HepG2 (cell line): ENCODE measurements around the gene TGFBRAP1. TPM values are rescaled to one million over a fixed set of nuclear protein-coding genes. Genes with fewer than 3 reads are reported as not detected.

Source experiments
- FOXK1 ChIP-seq: sonication (generic); formaldehyde crosslinking; IDR thresholded peaks from 2 replicates; pipeline ENCODE4 v1.4.0; 2020; ENCODE audit warnings: low read depth, missing genetic modification reagents, borderline replicate concordance
- NONO ChIP-seq, 2 experiments: fragments of 450-650 bp in 1 of 2; sonication (generic) in 1 of 2; formaldehyde crosslinking in 1 of 2; IDR thresholded peaks in 1 of 2; conservative IDR thresholded peaks in 1 of 2; 2 replicates each; pipeline versions ENCODE4 v1.6.1 to v1.8.0; 2017 to 2022; ENCODE audit warnings: mild to moderate bottlenecking in 1 of 2, missing genetic modification reagents in 1 of 2, moderate library complexity in 1 of 2
- RORA ChIP-seq: sonication (generic); formaldehyde crosslinking; IDR thresholded peaks from 2 replicates; pipeline ENCODE4 v1.5.0; 2020; ENCODE audit warnings: mild to moderate bottlenecking, missing genetic modification reagents, moderate library complexity
- ZBTB3 ChIP-seq: sonication (generic); formaldehyde crosslinking; IDR thresholded peaks from 2 replicates; pipeline ENCODE4 v1.4.0; 2020; ENCODE audit warnings: low read depth, mild to moderate bottlenecking, moderate library complexity, missing genetic modification reagents, borderline replicate concordance
- ZNF230 ChIP-seq: sonication (generic); formaldehyde crosslinking; IDR thresholded peaks from 2 replicates; pipeline ENCODE4 v1.4.0; 2020; ENCODE audit warnings: mild to moderate bottlenecking, missing genetic modification reagents
- ZSCAN21 ChIP-seq: sonication (generic); formaldehyde crosslinking; IDR thresholded peaks from 2 replicates; pipeline ENCODE4 v1.8.0; 2022; ENCODE audit warnings: mild to moderate bottlenecking, missing genetic modification reagents, moderate library complexity, borderline replicate concordance
- polyA plus RNA-seq, 8 experiments: library from polyadenylated mRNA; depleted of rRNA in 3 of 8; stranded (reverse) in 7 of 8; unstranded in 1 of 8; fragments of >200 nt; fragmentation: Illumina TruSeq in 4 of 8; extraction: Trizol in 4 of 8; gene quantifications; 2 replicates each; pipeline versions ENCODE4 v1.2.1 to v1.2.3, GENCODE V29; 2011 to 2016; ENCODE audit warnings: low read depth in 4 of 8, missing spikeins in 1 of 8, mixed read lengths in 1 of 8; ENCODE audit not compliant: insufficient read depth in 1 of 8
- total RNA-seq, 5 experiments: library from RNA; depleted of rRNA; stranded (reverse); fragments of >200 nt; fragmentation: Illumina TruSeq; extraction: Trizol; gene quantifications; 2 replicates each; pipeline ENCODE4 v1.2.3, GENCODE V29; 2016; ENCODE audit warnings: low read depth in 1 of 5
- TF ChIP-seq, protein P1 (sequence below): sonication (generic); formaldehyde crosslinking; IDR thresholded peaks from 2 replicates; pipeline ENCODE4 v1.4.0; 2020; ENCODE audit warnings: mild to moderate bottlenecking, missing genetic modification reagents
- TF ChIP-seq, protein P2 (sequence below): sonication (generic); formaldehyde crosslinking; IDR thresholded peaks from 2 replicates; pipeline ENCODE4 v1.4.0; 2020; ENCODE audit warnings: missing genetic modification reagents
- TF ChIP-seq, protein P3 (sequence below): sonication (generic); formaldehyde crosslinking; IDR thresholded peaks from 2 replicates; pipeline ENCODE4 v1.4.0; 2020; ENCODE audit warnings: mild to moderate bottlenecking, missing genetic modification reagents
- TF ChIP-seq, protein P4 (sequence below): sonication (generic); formaldehyde crosslinking; IDR thresholded peaks from 2 replicates; pipeline ENCODE4 v1.8.0; 2022; ENCODE audit warnings: missing genetic modification reagents, mild to moderate bottlenecking, borderline replicate concordance
- TF ChIP-seq, protein P5 (sequence below): sonication (generic); formaldehyde crosslinking; conservative IDR thresholded peaks from 2 replicates; pipeline ENCODE4 v1.8.1; 2023; ENCODE audit warnings: missing genetic modification reagents

The TGFBRAP1 gene
- total and polyA plus RNA-seq, 2 of the 13 experiments (the other 11 are each of a cell fraction or from before 2014, with no cell fraction given) = 12.7 to 22.9 TPM

DNA sequence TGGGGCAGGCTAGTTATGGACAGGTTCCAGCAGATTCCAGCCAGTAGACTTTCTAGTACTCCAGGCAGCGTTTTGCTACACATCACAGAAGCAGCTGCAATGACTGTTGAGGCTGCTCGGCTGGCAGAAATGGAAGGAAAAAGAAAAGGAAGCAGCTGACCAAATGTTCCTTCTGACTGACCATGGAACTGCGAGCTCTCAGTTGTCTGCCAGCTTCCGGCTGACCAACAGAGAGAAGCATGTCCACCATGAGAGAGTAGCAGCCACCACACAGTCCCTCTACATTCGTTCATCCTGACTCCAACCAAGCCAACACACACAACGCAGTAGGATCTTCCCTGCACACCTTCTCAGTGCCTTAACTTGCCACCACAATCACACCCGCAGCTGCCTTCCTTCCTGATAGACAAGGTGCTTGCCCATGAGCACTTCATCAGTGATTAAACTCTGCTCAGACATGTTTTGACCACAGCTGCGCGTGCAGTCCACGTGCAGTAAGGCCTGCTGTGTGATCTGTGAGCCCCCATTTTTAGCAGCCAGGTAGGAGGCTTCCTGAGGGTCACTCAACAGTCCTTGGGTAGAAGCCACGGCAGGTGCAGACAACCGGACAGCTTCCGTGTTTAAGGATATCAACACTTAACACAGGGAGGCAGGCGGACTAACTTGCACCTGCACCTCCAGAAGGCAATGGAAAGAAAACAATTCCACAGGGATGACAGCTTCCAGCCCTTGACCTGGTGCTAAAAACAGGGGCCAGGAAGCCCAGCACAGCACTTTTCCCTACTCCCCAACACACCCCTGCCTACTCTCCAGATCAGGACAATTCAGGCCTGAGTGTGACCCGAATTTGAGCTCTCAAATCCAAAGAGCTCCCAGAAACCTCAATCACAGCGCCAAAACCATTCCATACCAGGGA is 996 bp downstream of the TGFBRAP1 start (continued):
- TF ChIP-seq, protein P1, sequence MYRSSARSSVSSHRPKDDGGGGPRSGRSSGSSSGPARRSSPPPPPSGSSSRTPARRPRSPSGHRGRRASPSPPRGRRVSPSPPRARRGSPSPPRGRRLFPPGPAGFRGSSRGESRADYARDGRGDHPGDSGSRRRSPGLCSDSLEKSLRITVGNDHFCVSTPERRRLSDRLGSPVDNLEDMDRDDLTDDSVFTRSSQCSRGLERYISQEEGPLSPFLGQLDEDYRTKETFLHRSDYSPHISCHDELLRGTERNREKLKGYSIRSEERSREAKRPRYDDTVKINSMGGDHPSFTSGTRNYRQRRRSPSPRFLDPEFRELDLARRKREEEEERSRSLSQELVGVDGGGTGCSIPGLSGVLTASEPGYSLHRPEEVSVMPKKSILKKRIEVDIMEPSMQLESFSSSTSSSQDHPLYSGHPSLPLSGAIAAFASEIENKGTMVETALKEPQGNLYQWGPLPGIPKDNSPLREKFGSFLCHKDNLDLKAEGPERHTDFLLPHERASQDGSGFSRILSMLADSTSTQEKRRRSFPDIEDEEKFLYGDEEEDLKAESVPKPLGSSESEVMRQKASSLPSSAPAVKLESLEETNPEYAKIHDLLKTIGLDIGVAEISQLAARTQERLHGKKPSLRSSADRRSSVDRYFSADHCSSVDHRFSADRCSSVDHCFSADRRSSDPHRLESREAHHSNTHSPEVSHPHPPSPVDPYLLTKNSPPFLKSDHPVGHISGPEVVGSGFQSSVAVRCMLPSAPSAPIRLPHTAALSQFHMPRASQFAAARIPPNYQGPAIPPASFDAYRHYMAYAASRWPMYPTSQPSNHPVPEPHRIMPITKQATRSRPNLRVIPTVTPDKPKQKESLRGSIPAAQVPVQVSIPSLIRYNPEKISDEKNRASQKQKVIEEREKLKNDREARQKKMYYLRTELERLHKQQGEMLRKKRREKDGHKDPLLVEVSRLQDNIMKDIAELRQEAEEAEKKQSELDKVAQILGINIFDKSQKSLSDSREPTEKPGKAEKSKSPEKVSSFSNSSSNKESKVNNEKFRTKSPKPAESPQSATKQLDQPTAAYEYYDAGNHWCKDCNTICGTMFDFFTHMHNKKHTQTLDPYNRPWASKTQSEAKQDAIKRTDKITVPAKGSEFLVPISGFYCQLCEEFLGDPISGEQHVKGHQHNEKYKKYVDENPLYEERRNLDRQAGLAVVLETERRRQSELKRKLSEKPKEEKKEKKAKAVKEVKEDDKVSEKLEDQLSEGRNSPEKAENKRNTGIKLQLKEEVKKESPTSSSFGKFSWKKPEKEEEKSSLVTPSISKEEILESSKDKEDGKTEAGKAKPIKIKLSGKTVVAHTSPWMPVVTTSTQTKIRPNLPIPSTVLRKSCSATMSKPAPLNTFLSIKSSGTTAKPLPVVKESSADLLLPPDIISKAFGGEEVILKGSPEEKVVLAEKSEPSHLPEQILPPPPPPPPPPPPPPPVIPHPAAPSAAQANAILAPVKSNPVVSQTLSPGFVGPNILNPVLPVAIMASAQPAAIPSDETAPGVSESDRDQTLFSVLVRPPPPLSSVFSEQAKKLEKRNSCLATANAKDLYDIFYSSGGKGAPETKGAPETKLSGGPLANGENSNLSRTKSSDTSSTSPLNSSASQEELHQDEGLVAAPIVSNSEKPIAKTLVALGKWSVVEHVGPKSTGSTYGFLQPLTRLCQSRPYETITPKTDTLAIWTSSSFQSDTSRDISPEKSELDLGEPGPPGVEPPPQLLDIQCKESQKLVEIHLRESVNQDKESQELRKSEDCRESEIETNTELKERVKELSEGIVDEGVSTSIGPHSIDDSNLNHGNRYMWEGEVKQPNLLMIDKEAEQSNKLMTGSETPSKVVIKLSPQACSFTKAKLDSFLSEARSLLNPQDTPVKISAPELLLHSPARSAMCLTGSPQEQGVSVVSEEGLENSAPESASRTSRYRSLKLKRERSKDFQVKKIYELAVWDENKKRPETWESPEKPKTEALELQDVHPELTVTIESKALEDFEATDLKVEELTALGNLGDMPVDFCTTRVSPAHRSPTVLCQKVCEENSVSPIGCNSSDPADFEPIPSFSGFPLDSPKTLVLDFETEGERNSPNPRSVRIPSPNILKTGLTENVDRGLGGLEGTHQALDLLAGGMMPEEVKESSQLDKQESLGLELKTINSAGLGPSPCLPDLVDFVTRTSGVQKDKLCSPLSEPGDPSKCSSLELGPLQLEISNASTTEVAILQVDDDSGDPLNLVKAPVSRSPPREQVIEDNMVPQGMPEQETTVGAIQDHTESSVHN = peak; percentile 100
- TF ChIP-seq, protein P2, sequence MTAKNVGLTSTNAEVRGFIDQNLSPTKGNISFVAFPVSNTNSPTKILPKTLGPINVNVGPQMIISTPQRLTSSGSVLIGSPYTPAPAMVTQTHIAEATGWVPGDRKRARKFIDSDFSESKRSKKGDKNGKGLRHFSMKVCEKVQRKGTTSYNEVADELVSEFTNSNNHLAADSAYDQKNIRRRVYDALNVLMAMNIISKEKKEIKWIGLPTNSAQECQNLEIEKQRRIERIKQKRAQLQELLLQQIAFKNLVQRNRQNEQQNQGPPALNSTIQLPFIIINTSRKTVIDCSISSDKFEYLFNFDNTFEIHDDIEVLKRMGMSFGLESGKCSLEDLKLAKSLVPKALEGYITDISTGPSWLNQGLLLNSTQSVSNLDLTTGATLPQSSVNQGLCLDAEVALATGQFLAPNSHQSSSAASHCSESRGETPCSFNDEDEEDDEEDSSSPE = peak; percentile 74
- TF ChIP-seq RORA (0 out of 2 replicates have a peak, but pooled peaks have one; percentile 9), FOXK1 (CRISPR knock-in tag) (peak; percentile 37; the same call in 1 of the 2 replicates), ZBTB3 (CRISPR knock-in tag) (peak; percentile 88; the same call in 1 of the 2 replicates), ZNF230 (CRISPR knock-in tag) (peak; percentile 98), NONO (IDR thresholded peaks at IDR 0.05) (no peak), NONO (CRISPR knock-in tag; conservative IDR thresholded peaks at IDR 0.05) (peak; percentile 69; the same call in 1 of the 2 replicates), ZSCAN21 (peak; percentile 77)
- TF ChIP-seq, protein P3, sequence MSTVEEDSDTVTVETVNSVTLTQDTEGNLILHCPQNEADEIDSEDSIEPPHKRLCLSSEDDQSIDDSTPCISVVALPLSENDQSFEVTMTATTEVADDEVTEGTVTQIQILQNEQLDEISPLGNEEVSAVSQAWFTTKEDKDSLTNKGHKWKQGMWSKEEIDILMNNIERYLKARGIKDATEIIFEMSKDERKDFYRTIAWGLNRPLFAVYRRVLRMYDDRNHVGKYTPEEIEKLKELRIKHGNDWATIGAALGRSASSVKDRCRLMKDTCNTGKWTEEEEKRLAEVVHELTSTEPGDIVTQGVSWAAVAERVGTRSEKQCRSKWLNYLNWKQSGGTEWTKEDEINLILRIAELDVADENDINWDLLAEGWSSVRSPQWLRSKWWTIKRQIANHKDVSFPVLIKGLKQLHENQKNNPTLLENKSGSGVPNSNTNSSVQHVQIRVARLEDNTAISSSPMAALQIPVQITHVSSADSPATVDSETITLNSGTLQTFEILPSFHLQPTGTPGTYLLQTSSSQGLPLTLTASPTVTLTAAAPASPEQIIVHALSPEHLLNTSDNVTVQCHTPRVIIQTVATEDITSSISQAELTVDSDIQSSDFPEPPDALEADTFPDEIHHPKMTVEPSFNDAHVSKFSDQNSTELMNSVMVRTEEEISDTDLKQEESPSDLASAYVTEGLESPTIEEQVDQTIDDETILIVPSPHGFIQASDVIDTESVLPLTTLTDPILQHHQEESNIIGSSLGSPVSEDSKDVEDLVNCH (CRISPR knock-in tag) = peak; percentile 90; the same call in 1 of the 2 replicates
- TF ChIP-seq, protein P4, sequence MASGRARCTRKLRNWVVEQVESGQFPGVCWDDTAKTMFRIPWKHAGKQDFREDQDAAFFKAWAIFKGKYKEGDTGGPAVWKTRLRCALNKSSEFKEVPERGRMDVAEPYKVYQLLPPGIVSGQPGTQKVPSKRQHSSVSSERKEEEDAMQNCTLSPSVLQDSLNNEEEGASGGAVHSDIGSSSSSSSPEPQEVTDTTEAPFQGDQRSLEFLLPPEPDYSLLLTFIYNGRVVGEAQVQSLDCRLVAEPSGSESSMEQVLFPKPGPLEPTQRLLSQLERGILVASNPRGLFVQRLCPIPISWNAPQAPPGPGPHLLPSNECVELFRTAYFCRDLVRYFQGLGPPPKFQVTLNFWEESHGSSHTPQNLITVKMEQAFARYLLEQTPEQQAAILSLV = peak; percentile 78
- TF ChIP-seq, protein P5, sequence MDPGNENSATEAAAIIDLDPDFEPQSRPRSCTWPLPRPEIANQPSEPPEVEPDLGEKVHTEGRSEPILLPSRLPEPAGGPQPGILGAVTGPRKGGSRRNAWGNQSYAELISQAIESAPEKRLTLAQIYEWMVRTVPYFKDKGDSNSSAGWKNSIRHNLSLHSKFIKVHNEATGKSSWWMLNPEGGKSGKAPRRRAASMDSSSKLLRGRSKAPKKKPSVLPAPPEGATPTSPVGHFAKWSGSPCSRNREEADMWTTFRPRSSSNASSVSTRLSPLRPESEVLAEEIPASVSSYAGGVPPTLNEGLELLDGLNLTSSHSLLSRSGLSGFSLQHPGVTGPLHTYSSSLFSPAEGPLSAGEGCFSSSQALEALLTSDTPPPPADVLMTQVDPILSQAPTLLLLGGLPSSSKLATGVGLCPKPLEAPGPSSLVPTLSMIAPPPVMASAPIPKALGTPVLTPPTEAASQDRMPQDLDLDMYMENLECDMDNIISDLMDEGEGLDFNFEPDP (CRISPR knock-in tag) = no peak
